Measurements from ENCODE around the gene SPECC1L.

DNA sequence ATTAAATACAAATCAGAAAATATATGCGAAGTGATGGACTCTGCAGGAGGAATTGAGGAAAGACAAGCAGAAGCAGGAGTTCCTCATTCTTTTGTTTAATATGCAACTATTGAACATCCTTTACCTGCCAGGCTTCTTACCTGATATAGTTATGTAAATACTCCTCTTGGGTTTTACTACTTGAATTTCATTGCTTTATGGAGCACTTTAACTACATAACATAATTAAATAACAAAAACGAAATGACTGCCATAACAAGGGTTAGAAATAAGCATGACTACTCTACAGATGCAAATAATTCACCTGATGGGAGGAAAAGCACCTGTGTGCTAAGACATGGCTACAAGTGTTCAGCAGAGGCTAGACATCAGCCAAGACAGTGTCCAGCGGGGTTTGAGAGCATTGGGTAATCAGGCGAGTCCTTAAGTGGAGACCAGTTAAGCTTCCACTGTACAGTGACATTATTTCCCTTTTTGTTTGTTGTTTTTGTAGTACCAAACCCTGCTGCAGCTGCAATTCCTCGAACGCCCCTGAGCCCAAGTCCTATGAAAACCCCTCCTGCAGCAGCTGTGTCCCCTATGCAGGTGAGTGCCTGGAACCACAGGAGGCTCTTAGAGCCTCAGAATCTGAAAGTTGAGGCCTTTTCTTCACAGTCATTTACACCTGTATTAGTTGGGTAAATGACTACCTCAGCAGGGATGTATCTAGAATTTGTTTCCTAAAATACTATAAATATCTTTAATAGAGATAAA is 67.4 kb downstream of the SPECC1L start:
- TF ChIP-seq, protein P1, sequence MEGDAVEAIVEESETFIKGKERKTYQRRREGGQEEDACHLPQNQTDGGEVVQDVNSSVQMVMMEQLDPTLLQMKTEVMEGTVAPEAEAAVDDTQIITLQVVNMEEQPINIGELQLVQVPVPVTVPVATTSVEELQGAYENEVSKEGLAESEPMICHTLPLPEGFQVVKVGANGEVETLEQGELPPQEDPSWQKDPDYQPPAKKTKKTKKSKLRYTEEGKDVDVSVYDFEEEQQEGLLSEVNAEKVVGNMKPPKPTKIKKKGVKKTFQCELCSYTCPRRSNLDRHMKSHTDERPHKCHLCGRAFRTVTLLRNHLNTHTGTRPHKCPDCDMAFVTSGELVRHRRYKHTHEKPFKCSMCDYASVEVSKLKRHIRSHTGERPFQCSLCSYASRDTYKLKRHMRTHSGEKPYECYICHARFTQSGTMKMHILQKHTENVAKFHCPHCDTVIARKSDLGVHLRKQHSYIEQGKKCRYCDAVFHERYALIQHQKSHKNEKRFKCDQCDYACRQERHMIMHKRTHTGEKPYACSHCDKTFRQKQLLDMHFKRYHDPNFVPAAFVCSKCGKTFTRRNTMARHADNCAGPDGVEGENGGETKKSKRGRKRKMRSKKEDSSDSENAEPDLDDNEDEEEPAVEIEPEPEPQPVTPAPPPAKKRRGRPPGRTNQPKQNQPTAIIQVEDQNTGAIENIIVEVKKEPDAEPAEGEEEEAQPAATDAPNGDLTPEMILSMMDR (IDR thresholded peaks at IDR 0.05), result no peak
- TF ChIP-seq POLR2A (IDR thresholded peaks at IDR 0.05) (no peak), POLR2AphosphoS5 (IDR thresholded peaks at IDR 0.05) (no peak)
